Activated CD4-positive, alpha-beta T cell treated with anti-CD3 and anti-CD28 coated beads, Interleukin-2, amount 10 ng/mL, durations not matched to agents 7 days and 5 days (primary cell): ENCODE results near the gene NCBP3. TPM values are rescaled to one million over a fixed set of nuclear protein-coding genes. Genes with fewer than 3 reads are reported as not detected.
"Not testable (repeated sequence)": the region's sequence is repeated elsewhere in the genome, so short reads cannot be mapped to it uniquely, and the experiment has no call there.

Experiments used
- CTCF ChIA-PET: fragments of 350-600 bp; sonication (Branson Sonifier 250); formaldehyde crosslinking; loops from one replicate; lab custom pipeline; 2021; ENCODE audit warnings: antibody characterized with exemption; lab: Charles Lee
- POLR2A ChIA-PET: fragments of 350-600 bp; sonication (Branson Sonifier 250); formaldehyde crosslinking; loops from one replicate; lab custom pipeline; 2021; ENCODE audit warnings: antibody characterized with exemption; lab: Charles Lee
- DNase-seq: peaks from one replicate; pipeline ENCODE4 v3.0.0-alpha.2; 2020
- H3K27ac Mint-ChIP-seq: one replicate; pipeline ENCODE4 v1.8.0; 2021; ENCODE audit warnings: mild to moderate bottlenecking, moderate library complexity, mixed read lengths
- H3K27me3 Mint-ChIP-seq: one replicate; pipeline ENCODE4 v1.8.0; 2021; ENCODE audit warnings: mixed read lengths
- H3K36me3 Mint-ChIP-seq: one replicate; pipeline ENCODE4 v1.8.0; 2021; ENCODE audit warnings: low read depth, mixed read lengths
- H3K4me1 Mint-ChIP-seq: one replicate; pipeline ENCODE4 v1.8.0; 2021; ENCODE audit warnings: mixed read lengths
- H3K4me3 Mint-ChIP-seq: one replicate; pipeline ENCODE4 v1.8.0; 2021; ENCODE audit warnings: mild to moderate bottlenecking, moderate library complexity, mixed read lengths
- H3K9me3 Mint-ChIP-seq: one replicate; pipeline ENCODE4 v1.8.0; 2021; ENCODE audit warnings: mixed read lengths
- total RNA-seq, 2 experiments: library from RNA; stranded (reverse); gene quantifications; one replicate each; pipeline ENCODE4 v1.2.3, GENCODE V29; 2021

The NCBP3 gene
- total RNA-seq, 2 experiments from 2014 or later = 43.6 to 43.7 TPM

- no peaks in the 10 kb centered on the region for H3K9me3 Mint-ChIP-seq
- H3K4me3 Mint-ChIP-seq = no peak overlapping the region
- ChIA-PET POLR2A (no interaction called here), CTCF (interaction anchor here (6.2 kb wide), 1 partner anchor 12 kb away, joined by 51 read pairs; the partner anchor contains the start of gene NCBP3)
- no peaks in the 10 kb centered on the region for H3K27me3 Mint-ChIP-seq
- H3K36me3 Mint-ChIP-seq = no peaks in the 10 kb centered on the region
- no peak overlapping the region for H3K27ac Mint-ChIP-seq
- no peak for DNase-seq
- H3K4me1 Mint-ChIP-seq = no peaks in the 10 kb centered on the region
Observed at GRCh38 chr17:3857261-3858105, 11.4 kb upstream of the NCBP3 start.

GRCh38 chr17:3854204-3854603 is 8.2 kb upstream of the NCBP3 start:
- peaks cover 10% of the 10 kb centered on the region for H3K27me3 Mint-ChIP-seq
- H3K27ac Mint-ChIP-seq, H3K36me3 Mint-ChIP-seq, CTCF ChIA-PET, H3K4me3 Mint-ChIP-seq, H3K9me3 Mint-ChIP-seq, DNase-seq, POLR2A ChIA-PET, H3K4me1 Mint-ChIP-seq: not testable (repeated sequence)

- DNase-seq = no peak
- Mint-ChIP-seq H3K9me3 (no peaks in the 10 kb centered on the region), H3K36me3 (no peaks in the 10 kb centered on the region), H3K4me1 (no peaks in the 10 kb centered on the region), H3K27me3 (peaks cover 15% of the 10 kb centered on the region), H3K4me3 (no peak overlapping the region), H3K27ac (no peak overlapping the region)
- ChIA-PET POLR2A (no interaction called here), CTCF (no interaction called here)
Observed at GRCh38 chr17:3852561-3852960, 6.5 kb upstream of the NCBP3 start.

DNA sequence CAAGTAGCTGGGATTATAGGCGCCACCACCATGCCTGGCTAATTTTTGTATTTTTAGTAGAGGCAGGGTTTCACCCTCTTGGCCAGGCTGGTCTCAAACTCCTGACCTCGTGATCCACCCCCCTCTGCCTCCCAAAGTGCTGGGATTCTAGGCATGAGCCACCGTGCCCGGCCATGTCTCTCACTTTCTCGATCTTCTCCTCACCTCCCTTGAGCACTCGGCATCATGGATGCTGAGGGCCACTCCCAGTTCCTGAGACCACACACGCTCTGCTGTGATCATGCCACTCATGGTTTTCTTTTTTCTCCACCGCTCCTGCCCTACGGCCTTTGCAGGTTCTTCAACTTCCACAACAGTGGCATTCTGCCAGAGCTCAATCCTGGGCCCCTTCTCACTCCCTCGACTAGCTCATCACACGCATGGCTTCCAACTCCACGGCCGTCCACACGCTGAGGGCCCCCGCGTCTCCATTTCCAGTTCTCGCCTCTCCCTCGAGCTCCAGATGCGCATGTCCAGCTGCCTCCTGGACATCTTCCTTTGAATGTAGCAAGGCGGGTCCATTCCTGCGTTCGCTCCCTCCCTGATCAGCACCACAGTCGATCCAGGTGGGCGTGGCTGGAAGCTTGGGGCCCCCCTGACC is 5.5 kb upstream of the NCBP3 start:
- Mint-ChIP-seq H3K4me3 (no peak overlapping the region), H3K27ac (no peak overlapping the region), H3K4me1 (peaks cover 3% of the 10 kb centered on the region), H3K36me3 (no peaks in the 10 kb centered on the region), H3K27me3 (peaks cover 15% of the 10 kb centered on the region), H3K9me3 (no peaks in the 10 kb centered on the region)
- ChIA-PET POLR2A (no interaction called here), CTCF (interaction anchor here (0.7 to 1.7 kb wide), 3 partner anchors 8 to 75 kb away, joined by 3 read pairs; no protein-coding TSS in a partner anchor)
- no peak for DNase-seq

DNA sequence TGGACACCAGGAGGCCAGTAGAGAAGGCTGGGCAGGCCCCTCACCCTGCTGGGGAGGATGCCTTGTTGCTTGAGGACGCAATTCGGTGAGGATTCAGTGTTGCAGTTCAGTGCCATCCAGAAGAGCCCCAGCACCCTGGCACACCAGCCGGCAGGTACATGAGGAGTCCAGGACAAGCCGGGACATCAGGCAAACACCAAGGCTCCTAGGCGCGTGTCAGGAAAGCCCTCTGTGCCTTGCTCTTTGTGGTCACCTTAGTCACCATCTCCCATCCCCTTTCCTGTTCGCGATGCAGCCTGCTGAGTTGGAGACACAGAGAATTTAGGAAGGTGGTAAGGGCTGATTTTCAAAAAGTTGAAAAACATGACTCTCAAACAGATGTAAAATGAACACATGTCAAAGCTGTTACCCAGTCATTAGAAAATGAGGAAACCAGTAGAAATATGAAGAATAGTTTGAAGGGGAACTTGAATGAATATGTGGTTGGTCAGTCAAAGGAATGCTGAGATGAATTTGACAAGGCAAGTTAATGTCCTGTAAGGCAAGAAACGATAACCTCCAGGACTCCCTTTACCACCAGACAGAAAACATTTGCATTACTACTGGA is 2.3 kb upstream of the NCBP3 start:
- H3K4me3 Mint-ChIP-seq = no peak overlapping the region
- H3K9me3 Mint-ChIP-seq = no peaks in the 10 kb centered on the region
- peaks cover 5% of the 10 kb centered on the region for H3K36me3 Mint-ChIP-seq
- H3K27ac Mint-ChIP-seq = no peak overlapping the region
- peaks cover 26% of the 10 kb centered on the region for H3K4me1 Mint-ChIP-seq
- DNase-seq = no peak
- POLR2A ChIA-PET = no interaction called here
- H3K27me3 Mint-ChIP-seq = peaks cover 15% of the 10 kb centered on the region
- CTCF ChIA-PET = interaction anchor here (1.1 to 1.3 kb wide), 2 partner anchors 60 to 65 kb away, joined by 3 read pairs; no protein-coding TSS in a partner anchor

DNA sequence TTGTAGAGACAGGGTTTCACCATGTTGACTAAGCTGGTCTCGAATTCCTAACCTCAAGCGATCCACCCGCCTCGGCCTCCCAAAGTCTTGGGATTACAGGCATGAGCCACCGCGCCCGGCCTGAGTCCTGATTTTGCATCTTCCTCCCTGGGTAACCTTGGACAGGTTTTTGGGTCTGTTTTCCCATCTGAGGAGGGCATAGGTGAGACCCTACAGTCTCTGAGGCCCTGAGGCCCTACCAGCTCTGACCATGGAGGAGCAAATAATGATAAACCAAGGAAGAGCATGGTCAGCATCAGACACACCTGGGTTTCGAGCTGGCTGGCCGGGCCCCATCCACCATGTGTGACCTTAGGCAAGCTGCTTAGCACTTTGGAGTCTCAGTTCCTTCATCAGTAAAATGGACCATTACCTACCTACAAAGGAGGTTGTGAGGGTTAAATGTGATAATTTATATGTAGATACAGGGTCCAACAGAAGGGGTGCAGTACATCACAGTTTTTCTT is 1.2 kb upstream of the NCBP3 start:
- POLR2A ChIA-PET = no interaction called here
- H3K36me3 Mint-ChIP-seq = peaks cover 5% of the 10 kb centered on the region
- no peak for DNase-seq

DNA sequence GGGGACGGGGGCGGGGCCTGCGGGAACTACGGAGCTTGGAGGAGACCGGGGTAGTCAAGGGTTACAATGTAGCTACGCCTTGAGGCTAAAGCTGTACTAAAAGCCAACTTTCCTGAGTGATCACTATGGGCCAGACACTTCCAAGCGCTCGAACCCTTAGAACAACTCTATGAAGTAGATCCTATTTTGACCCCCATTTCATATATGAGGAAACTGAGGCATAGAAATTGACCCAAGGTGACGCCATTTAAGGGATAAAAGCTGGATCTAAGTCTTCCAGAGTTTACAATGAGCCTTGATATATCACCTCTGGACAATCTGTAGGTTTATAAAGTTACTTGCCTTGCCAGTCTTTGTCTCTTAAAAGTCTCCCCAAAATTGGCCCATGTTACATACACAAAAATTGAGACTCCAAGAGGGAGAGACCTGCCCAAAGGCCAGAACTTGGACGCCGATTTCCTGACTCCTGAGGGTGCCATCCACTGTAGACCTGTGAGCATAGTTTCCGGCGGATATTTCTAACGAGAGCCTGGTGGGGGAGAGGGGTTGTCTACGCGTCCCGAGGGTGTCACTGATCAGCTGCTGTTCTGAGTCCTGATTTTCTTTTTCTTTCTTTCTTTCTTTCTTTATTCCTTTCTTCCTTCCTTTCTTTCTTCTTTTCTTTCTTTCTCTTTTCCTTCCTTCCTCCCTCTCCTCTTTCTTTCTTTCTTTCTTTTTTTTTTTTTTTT is 555 bp upstream of the NCBP3 start:
- ChIA-PET CTCF (interaction anchor here (0.6 to 5.0 kb wide), 79 partner anchors 8 to 1827 kb away, joined by 3 to 64 read pairs (median 4); partner anchors contain the start of genes CAMKK1, CTNS, CYB5D2 and HASPIN), POLR2A (interaction anchor here (0.5 kb wide), 1 partner anchor 177 kb away, joined by 3 read pairs; no protein-coding TSS in a partner anchor)
- Mint-ChIP-seq H3K4me1 (peaks cover 26% of the 10 kb centered on the region), H3K4me3 (peak overlapping the region; percentile 96), H3K27me3 (peaks cover 11% of the 10 kb centered on the region), H3K36me3 (peaks cover 6% of the 10 kb centered on the region), H3K9me3 (no peaks in the 10 kb centered on the region), H3K27ac (no peak overlapping the region)
- no peak for DNase-seq

More for the DNA sequence above, 1.2 kb upstream of the NCBP3 start:
- H3K4me1 Mint-ChIP-seq = peaks cover 26% of the 10 kb centered on the region
- H3K27ac Mint-ChIP-seq = no peak overlapping the region
- H3K27me3 Mint-ChIP-seq = peaks cover 15% of the 10 kb centered on the region
- CTCF ChIA-PET = interaction anchor here (1.0 to 5.0 kb wide), 13 partner anchors 11 to 211 kb away, joined by 3 to 64 read pairs (median 7); partner anchors contain the start of genes CTNS and SHPK
- no peaks in the 10 kb centered on the region for H3K9me3 Mint-ChIP-seq
- H3K4me3 Mint-ChIP-seq = no peak overlapping the region

GRCh38 chr17:3845291-3845620 is 790 bp downstream of the NCBP3 start:
- peak; percentile 48 for DNase-seq
- H3K27me3 Mint-ChIP-seq = peaks cover 10% of the 10 kb centered on the region
- peak overlapping the region; percentile 96 for H3K4me3 Mint-ChIP-seq
- POLR2A ChIA-PET = no interaction called here
- H3K9me3 Mint-ChIP-seq = no peaks in the 10 kb centered on the region
- peaks cover 15% of the 10 kb centered on the region for H3K36me3 Mint-ChIP-seq
- peaks cover 28% of the 10 kb centered on the region for H3K4me1 Mint-ChIP-seq
- peak overlapping the region; percentile 93 for H3K27ac Mint-ChIP-seq
- CTCF ChIA-PET = interaction anchor here (1.1 to 5.0 kb wide), 24 partner anchors 14 to 298 kb away, joined by 3 to 64 read pairs (median 6); partner anchors contain the start of genes CYB5D2, HASPIN, P2RX1 and ZZEF1

DNA sequence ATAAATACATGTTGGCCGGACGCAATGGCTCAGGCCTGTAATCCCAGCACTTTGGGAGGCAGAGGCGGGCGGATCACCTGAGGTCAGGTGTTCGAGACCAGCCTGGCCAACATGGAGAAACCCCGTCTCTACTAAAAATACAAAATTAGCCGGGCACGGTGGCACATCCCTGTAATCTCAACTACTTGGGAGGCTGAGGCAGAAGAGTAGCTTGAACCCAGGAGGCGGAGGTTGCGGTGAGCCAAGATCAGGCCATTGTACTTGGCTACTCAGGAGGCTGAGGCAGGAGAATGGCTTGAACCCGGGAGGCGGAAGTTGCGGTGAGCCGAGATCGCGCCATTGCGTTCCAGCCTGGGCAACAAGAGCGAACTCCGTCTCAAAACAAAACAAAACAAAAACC is 1.5 kb downstream of the NCBP3 start:
- peak overlapping the region; percentile 96 for H3K4me3 Mint-ChIP-seq
- POLR2A ChIA-PET = not testable (repeated sequence)
- peak overlapping the region; percentile 93 for H3K27ac Mint-ChIP-seq

GRCh38 chr17:3843935-3844516 is 2.0 kb downstream of the NCBP3 start:
- H3K9me3 Mint-ChIP-seq = no peaks in the 10 kb centered on the region
- ChIA-PET POLR2A (no interaction called here), CTCF (interaction anchor here (0.6 to 5.0 kb wide), 15 partner anchors 9 to 299 kb away, joined by 3 to 64 read pairs (median 3); partner anchors contain the start of genes CAMKK1 and HASPIN)
- peaks cover 28% of the 10 kb centered on the region for H3K4me1 Mint-ChIP-seq
- peaks cover 20% of the 10 kb centered on the region for H3K36me3 Mint-ChIP-seq
- H3K4me3 Mint-ChIP-seq = peak overlapping the region; percentile 96
- H3K27ac Mint-ChIP-seq = no peak overlapping the region
- H3K27me3 Mint-ChIP-seq = peaks cover 4% of the 10 kb centered on the region
- DNase-seq = peak; percentile 65

More for the DNA sequence above, 1.5 kb downstream of the NCBP3 start:
- H3K36me3 Mint-ChIP-seq = peaks cover 18% of the 10 kb centered on the region
- not testable (repeated sequence) for H3K9me3 Mint-ChIP-seq, DNase-seq, H3K27me3 Mint-ChIP-seq
- peaks cover 28% of the 10 kb centered on the region for H3K4me1 Mint-ChIP-seq
- CTCF ChIA-PET = interaction anchor here (1.1 to 5.0 kb wide), 13 partner anchors 10 to 299 kb away, joined by 3 to 64 read pairs (median 6); partner anchors contain the start of gene HASPIN

DNA sequence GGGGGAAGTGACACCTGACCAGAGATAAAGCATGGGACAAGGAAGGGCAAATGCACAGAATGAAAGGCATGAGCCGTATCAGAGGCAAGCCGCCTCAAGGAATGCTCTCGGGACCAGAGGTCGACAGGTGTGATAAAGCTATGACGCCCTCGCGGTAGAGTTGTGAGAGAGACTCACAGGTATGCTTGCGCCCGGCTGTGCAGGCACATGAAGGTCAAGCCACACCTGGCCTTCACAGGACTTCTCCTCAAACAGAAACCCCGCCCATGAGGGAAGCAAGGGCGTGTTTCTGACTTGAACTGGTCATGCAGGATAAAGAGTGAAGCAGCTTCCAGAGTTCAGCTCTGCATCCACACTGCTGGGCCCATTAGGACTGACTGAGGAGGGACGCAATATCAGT is 7.8 kb downstream of the NCBP3 start:
- peaks cover 44% of the 10 kb centered on the region for H3K36me3 Mint-ChIP-seq
- H3K4me3 Mint-ChIP-seq = no peak overlapping the region
- H3K9me3 Mint-ChIP-seq = no peaks in the 10 kb centered on the region
- peaks cover 3% of the 10 kb centered on the region for H3K4me1 Mint-ChIP-seq
- H3K27me3 Mint-ChIP-seq = no peaks in the 10 kb centered on the region
- no peak overlapping the region for H3K27ac Mint-ChIP-seq
- ChIA-PET CTCF (interaction anchor here (1.0 to 2.4 kb wide), 5 partner anchors 8 to 101 kb away, joined by 3 to 12 read pairs (median 5); partner anchors contain the start of gene NCBP3), POLR2A (no interaction called here)
- no peak for DNase-seq
